Ureter (tissue), 1 donor: ENCODE measurements around the gene MDC1. TPM values are rescaled to one million over a fixed set of nuclear protein-coding genes. Genes with fewer than 3 reads are reported as not detected.
A peak's percentile ranks its signal among the peaks of the same experiment; 100 is the strongest.

Source experiments
- DNase-seq: peaks from one replicate; pipeline ENCODE4 v3.0.0-alpha.2; 2020; ENCODE audit warnings: low spot score
- total RNA-seq: library from RNA; stranded (reverse); gene quantifications from one replicate; pipeline ENCODE4 v1.2.4, GENCODE V29; 2023
- donor health status: DM: yes; HTN: yes; CAD: no.

The MDC1 gene
- total RNA-seq, 1 donor from 2014 or later, result 41.1 TPM

DNA sequence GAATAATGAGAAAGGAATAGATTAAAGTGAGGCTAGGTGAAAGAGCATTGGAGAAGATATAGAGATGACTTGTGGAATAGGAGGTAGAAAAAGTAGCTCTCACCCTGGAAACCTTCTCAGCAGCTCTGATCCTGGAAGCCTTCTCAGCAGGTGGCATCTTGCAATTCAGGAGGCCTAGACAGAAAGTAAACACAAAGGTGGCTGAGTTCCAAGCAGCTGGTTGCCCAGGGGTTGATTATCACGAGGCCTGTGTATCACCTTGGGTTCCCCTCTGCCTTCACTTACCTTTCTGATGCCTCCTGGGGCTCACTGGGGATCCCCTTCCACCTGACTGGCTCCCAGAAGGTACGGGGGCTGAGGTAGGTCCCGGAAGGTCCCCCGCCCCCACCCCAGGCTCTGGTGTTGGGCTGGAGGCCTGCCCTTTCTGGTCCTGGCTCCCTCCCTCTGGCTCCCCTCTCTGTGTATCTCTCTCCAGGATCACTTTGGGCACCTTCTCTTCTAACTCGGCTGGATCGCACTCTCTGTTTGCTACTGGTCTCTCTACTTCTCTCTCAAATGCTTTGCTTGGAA is 9.7 kb downstream of the MDC1 start:
- no peak for DNase-seq

GRCh38 chr6:30705620-30706019 is 11.5 kb downstream of the MDC1 start:
- no peak for DNase-seq

GRCh38 chr6:30703821-30704220 is 13.3 kb downstream of the MDC1 start:
- DNase-seq, result no peak

DNA sequence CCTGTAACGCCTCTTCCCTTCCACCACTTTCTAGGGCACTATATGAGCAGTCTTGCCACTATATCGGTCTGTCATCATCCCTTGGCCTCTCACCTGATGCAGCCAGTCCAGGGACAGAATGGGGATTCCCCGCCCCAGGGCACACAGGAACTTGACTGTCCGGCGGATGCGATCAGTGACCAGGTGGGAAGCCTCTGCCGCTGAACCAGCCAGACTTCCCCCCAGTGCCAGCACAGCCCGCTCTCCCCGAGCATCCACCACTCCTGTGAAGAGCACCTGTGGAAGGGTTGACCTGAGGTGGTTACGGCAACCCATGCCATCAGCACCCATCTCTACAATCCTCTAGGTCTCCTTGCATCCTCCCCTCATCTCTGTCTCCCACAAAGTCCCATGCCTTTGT is 14.1 kb downstream of the MDC1 start:
- no peak for DNase-seq

DNA sequence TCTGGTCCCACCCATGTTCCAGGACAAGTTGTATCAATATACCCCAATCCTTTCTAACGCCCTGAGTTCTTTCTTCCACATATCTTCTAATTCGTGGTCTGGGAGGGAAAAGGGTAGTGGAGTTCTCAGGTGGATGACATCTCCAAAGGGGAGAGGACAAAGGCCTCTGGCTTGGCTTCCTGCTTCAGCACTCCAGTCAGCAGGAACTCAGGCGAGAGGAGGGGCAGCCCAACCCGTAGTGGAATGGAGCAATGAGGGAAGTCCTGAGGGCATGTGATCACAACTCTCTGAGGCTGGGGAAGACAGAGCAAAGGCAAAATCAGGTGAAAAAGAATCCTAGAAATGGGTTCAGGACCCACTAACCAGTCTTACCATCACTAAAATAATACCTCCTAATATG is 16.7 kb downstream of the MDC1 start:
- DNase-seq, result no peak

GRCh38 chr6:30696432-30696831 is 20.6 kb downstream of the MDC1 start:
- DNase-seq, result no peak

- no peak for DNase-seq
Observed at GRCh38 chr6:30691208-30691847, 25.8 kb downstream of the MDC1 start.

- peak; percentile 88 for DNase-seq
Observed at GRCh38 chr6:30690403-30691207, 26.5 kb downstream of the MDC1 start, which contains the start of gene NRM. NRM (minus strand) TSS chr6:30690984; CDS start chr6:30690974, 10 bp downstream.

GRCh38 chr6:30689985-30690384 is 27.1 kb downstream of the MDC1 start:
- no peak for DNase-seq

DNA sequence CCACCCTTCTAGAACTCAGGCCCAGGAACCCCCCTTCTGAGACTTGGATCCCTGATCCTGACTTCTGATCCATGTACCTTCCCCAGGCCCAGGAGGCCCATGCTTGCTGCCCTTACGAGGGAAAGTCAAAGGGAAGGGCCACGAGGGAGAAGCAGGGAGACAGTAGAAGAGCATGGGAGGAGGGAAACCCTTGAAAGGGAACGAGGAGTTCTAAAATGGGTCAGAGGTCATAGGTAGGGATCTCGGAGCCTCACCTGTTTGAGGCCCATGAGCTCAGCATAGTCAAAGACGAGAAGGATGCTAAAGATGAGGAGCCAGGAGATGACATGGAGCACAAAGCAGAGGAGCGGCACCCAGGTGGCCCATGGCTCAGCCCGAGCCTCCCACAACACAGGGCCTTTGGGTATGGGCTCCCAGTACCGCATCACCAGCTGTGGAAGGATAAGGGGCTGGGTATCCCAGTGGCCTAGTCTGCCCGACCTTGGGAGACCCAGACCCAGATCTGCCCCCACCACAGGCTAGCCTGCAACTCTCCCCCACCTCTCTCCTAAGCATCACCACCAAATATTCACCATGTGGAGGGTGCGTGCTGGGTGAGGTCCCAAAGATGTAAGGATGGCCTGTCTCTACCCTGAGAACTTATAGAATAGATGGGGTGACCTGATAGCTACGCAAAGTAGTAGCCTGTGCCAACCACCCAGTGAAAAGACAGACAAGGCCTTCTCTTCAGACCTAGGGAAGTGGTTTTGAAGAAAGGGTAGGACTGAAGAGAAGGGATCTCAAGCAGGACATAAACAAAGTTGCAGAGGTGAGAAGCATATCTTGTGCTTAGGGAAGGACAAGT is 27.8 kb downstream of the MDC1 start:
- DNase-seq, result no peak

DNA sequence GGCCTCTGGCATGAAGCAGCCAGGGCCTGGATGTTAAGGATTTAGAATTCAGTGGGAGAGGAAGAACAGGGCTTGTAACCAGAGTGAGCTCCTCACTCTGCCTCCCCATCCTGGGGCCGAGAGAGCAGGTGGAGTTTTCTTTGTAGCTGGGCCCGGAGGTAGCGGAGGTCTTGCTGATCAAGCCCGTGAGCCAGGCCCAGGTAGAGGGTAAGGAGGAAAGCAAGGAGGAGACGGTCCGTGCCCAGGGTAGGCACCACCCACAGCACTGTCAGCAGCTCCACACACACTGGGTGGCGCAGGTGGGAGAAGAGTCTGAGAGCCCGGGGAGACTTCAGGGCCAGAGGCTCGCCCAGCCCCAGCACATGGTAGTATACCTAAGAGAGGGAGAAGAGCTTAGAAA is 28.5 kb downstream of the MDC1 start:
- no peak for DNase-seq

- DNase-seq, result peak; percentile 66
Observed at GRCh38 chr6:30687659-30688431, 29.2 kb downstream of the MDC1 start.

- DNase-seq, result peak; percentile 94
Observed at GRCh38 chr6:30686908-30687658, 30.0 kb downstream of the MDC1 start.

DNA sequence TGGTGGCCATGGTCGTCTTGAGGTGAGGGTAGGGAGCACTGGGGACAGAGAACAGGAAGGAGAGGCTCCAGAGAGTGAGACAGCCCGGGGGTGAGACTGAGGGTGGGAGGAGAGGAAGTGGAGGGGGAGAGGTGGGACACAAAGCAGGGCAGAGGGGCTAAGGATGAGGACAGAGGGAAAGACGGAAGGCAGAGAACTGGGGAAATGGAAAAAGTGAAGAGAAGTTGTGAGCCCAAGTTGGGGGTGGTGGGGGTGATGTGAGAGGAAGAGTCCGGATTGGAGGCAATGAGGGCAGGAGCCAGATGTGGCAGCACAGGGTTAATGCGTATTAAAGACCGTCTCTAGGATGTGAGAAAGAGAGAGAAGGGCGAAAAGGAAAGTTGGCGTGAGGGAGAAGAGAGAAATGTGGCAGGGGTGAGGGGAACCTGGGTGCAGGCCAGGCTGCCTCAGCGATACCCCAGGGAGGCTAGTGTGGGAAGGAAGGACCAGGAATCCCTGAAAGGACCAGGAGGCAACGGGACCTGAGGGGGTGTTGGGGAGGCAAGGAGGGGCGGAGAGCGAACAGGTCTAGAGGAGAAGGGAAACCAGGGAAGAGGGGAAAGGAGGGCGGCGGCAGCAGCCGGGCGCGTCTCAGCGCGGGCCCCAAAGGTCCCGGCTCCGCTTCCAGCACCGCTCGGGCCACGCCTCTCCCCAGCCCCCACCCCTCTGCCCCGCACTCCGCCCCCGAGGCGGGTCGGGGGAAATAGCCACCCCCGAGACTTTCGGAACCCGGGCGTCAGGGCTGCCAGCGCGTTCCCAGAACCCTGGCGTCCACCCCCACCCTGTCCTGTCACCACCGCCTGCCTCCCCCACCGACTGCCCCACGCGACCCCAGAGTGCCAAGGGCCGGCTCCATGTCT is 30.8 kb downstream of the MDC1 start, which contains the start of gene PPP1R18:
Gene PPP1R18, minus strand, starts transcription at position 637 of the 899 bp plus-strand sequence. Its CDS starts 627 bp downstream, at position 10.
- peak; percentile 89 for DNase-seq

DNA sequence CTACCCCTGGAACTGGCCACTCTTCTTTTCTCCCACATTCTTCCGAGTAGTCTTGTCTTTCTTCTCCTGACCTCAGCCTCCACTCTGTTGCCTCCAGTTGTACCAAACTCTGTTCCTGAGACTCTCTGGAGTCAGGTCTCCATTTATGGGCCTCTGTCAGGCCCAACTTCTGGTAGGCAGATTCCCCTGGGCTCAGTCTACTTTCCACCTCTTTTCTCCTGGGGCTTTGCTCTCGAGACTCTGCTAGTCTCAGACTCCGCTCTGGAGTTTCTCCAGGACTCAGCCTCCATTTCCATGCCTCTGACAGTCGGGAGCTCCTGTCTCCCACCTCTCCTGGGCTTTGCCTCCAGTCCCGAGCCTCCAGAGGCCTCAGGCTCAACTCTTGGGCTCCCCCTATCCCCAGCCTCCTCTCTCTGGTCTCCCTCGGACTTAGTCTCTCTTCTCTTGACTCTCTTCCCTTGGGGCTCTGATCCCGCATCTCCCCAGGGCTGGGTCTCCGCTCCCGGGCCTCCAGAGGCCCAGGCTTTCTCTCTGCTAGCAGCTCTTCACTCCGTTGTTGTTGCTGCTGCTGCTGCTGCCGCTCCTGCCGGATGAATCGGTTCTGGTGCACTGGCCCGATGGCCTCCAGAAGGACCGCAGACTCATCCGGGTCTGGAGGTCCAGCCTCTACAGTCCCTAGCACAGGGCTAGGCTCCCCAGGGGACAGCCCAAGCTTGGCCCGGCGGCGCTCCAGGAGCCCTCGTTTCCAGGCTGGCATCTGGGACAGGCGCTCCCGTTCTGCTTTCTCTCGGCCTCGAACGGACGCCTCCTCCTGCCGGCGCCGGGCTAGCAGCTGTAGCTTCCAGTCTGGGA is 31.7 kb downstream of the MDC1 start:
- DNase-seq, result no peak

- DNase-seq, result peak; percentile 62
Observed at GRCh38 chr6:30684386-30685156, 32.5 kb downstream of the MDC1 start.

DNA sequence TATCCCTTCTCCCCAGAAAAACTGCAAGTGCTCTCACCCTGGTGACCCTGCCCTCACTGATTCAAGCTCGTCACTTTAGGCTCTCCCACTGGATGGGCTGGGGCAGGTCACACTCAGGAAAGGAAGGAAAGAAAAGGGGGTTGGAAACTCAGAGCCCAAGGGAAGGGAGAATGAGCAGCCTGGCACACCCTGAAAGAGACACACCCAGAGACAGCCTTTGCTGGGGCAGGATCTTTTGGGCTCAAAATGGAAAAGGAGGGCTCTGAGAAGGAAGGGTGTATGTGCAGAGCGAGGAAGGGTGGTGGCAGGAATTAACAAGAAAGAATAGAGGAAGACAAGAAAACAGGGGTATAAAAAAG is 33.1 kb downstream of the MDC1 start:
- DNase-seq, result no peak
